ENCODE results near the gene PLEKHG7.

Gene PLEKHG7

GRCh38 chr12:92764831-92765230 is 62.0 kb downstream of the PLEKHG7 start:
- TF ChIP-seq CTCF (conservative IDR thresholded peaks at IDR 0.05) = no peak

DNA sequence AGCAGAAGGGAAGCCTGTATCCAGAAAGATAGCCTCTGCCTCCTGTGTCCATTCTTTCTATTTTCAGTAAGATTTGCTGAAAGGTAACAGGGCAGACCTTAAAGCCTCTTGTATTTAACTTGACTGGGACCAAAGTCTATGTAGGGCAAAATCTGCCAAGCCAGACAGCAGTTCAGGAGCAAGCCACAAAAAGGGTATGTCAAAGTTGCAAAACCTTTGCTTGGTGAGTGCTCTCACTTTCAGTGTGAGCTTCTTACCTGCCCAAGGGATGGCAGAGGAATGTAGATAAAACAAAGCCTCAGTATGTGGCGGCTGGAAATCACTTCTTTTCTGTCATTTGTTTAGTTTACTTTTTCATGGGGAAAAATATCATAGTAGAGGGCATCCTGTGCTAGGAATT is 63.1 kb downstream of the PLEKHG7 start:
- H3K27ac ChIP-seq = no peak overlapping the region
- TF ChIP-seq CTCF (conservative IDR thresholded peaks at IDR 0.05) = no peak

More at GRCh38 chr12:92764831-92765230, 62.0 kb downstream of the PLEKHG7 start:
- no peak overlapping the region for H3K27ac ChIP-seq

GRCh38 chr12:92769124-92769901 is 66.5 kb downstream of the PLEKHG7 start:
- H3K27ac ChIP-seq = no peak overlapping the region
- no peak for TF ChIP-seq CTCF (conservative IDR thresholded peaks at IDR 0.05)

DNA sequence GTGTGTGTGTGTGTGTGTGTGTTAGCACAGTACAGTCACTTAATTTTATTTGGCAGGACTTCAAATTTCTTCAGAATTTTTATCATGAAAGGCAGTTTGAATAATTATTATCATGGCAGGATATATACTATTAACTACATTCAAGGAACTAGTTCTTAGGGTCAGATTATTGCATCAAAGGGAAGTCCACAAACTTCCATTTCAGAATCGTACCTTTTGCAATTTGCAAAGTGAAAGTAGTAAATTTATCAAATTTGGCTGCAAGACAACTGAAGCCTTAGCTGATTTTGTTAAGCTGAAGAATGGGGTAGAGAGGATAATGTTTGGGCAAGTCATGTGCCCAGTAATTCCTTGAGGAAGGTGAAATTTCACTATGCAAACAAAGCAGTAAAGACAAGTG is 68.2 kb downstream of the PLEKHG7 start:
- H3K27ac ChIP-seq = no peak overlapping the region
- no peak for TF ChIP-seq CTCF (conservative IDR thresholded peaks at IDR 0.05)

DNA sequence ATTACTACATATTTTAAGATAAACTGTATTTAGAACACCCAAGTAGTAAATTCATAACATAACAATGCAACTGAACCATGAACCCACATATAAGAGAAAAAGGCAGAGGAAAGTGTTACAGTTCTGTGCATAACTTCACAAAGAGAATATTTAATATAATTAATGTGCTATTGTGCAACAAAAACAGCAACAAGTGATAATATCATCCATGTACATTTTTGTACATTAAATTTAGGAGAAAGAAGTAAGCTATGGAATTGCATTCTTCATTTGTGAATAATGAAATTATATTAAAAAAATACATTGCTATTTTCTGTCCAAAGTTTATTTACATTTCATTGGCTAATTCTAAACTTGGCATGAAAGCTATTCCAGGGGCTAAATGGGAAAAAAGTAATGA is 72.6 kb downstream of the PLEKHG7 start:
- H3K27ac ChIP-seq = no peak overlapping the region
- no peak for TF ChIP-seq CTCF (conservative IDR thresholded peaks at IDR 0.05)

- TF ChIP-seq CTCF (conservative IDR thresholded peaks at IDR 0.05) = no peak
Observed at GRCh38 chr12:92778525-92778924, 75.7 kb downstream of the PLEKHG7 start.

DNA sequence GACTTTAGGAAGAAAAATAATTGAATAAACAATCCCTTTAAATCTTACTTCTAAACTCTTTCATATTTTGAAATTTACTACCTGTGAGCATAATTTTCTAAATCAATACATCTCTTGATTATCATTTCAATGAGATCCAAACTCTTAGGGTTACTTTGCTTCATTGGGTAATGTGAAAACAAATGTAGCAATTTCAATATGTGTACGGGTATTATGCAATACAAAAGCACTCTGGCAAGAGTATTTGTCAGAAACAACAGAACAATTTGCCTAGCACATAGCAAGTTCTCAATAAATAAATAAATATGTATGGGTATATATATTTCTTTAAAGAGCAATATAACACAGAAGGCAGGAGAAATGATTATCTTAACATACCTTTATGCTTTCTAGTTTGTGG is 77.1 kb downstream of the PLEKHG7 start:
- no peak for TF ChIP-seq CTCF (conservative IDR thresholded peaks at IDR 0.05)
- no peak overlapping the region for H3K27ac ChIP-seq

More at GRCh38 chr12:92778525-92778924, 75.7 kb downstream of the PLEKHG7 start:
- no peak overlapping the region for H3K27ac ChIP-seq
